GM18868 (cell line): Measurements from ENCODE around the gene PKIB.

Experiments
- ATAC-seq: cut with Tn5 transposase; IDR thresholded peaks from one replicate; pipeline ENCODE4 v1.9.1; 2021; ENCODE audit warnings: mild to moderate bottlenecking, moderate library complexity; ENCODE audit not compliant: unreplicated experiment

Gene PKIB

GRCh38 chr6:122663981-122664380 is 53.8 kb downstream of the PKIB start:
- no peak for ATAC-seq

- ATAC-seq = no peak
These were observed 55.7 kb downstream of the PKIB start for GRCh38 chr6:122665929-122666328.

- ATAC-seq = no peak
These were observed 56.2 kb downstream of the PKIB start for GRCh38 chr6:122666418-122666817.

GRCh38 chr6:122669418-122669817 is 59.2 kb downstream of the PKIB start:
- no peak for ATAC-seq

- no peak for ATAC-seq
These were observed 59.7 kb downstream of the PKIB start for GRCh38 chr6:122669868-122670267.

- ATAC-seq = no peak
These were observed 61.0 kb downstream of the PKIB start for GRCh38 chr6:122671251-122671650.

- peak; percentile 83 for ATAC-seq
These were observed 63.2 kb downstream of the PKIB start for GRCh38 chr6:122673343-122673961.

- no peak for ATAC-seq
These were observed 65.9 kb downstream of the PKIB start for GRCh38 chr6:122676146-122676545.

GRCh38 chr6:122676688-122677087 is 66.5 kb downstream of the PKIB start:
- no peak for ATAC-seq

- no peak for ATAC-seq
These were observed 67.2 kb downstream of the PKIB start for GRCh38 chr6:122677406-122677805.

GRCh38 chr6:122678841-122679240 is 68.6 kb downstream of the PKIB start:
- no peak for ATAC-seq

GRCh38 chr6:122681705-122682104 is 71.5 kb downstream of the PKIB start:
- ATAC-seq = no peak

GRCh38 chr6:122683989-122684651 is 73.9 kb downstream of the PKIB start:
- peak; percentile 50 for ATAC-seq

- ATAC-seq = no peak
These were observed 82.0 kb downstream of the PKIB start for GRCh38 chr6:122692175-122692598.

GRCh38 chr6:122692807-122693580 is 82.8 kb downstream of the PKIB start:
- ATAC-seq = no peak

GRCh38 chr6:122694075-122694474 is 83.9 kb downstream of the PKIB start:
- no peak for ATAC-seq

- no peak for ATAC-seq
These were observed 84.4 kb downstream of the PKIB start for GRCh38 chr6:122694602-122695001.

GRCh38 chr6:122695188-122695587 is 85.0 kb downstream of the PKIB start:
- ATAC-seq = no peak

GRCh38 chr6:122696079-122696478 is 85.9 kb downstream of the PKIB start:
- no peak for ATAC-seq

- ATAC-seq = no peak
These were observed 86.6 kb downstream of the PKIB start for GRCh38 chr6:122696853-122697252.

GRCh38 chr6:122697458-122697857 is 87.3 kb downstream of the PKIB start:
- ATAC-seq = no peak

GRCh38 chr6:122701666-122702065 is 91.5 kb downstream of the PKIB start:
- no peak for ATAC-seq
